ENCODE data around the gene SP8.

Gene SP8

GRCh38 chr7:20749906-20750305, 36.8 kb downstream of the SP8 start:
- no peak for DNase-seq (ENCODE audit: low spot score)

- no peak for DNase-seq (ENCODE audit: low spot score)
Observed at GRCh38 chr7:20748853-20749252, 37.8 kb downstream of the SP8 start.

GRCh38 chr7:20747001-20747400, 39.7 kb downstream of the SP8 start:
- DNase-seq (ENCODE audit: low spot score), result no peak

- DNase-seq (ENCODE audit: low spot score), result no peak
Observed at GRCh38 chr7:20745702-20746101, 41.0 kb downstream of the SP8 start.

- DNase-seq (ENCODE audit: low spot score), result no peak
Observed at GRCh38 chr7:20744954-20745446, 41.7 kb downstream of the SP8 start.

- no peak for DNase-seq (ENCODE audit: low spot score)
Observed at GRCh38 chr7:20742913-20743312, 43.8 kb downstream of the SP8 start.

- DNase-seq (ENCODE audit: low spot score), result no peak
Observed at GRCh38 chr7:20741801-20742200, 44.9 kb downstream of the SP8 start.

- DNase-seq (ENCODE audit: low spot score), result no peak
Observed at GRCh38 chr7:20738518-20739481, 47.9 kb downstream of the SP8 start.

- DNase-seq (ENCODE audit: low spot score), result no peak
Observed at GRCh38 chr7:20737840-20738448, 48.7 kb downstream of the SP8 start.

GRCh38 chr7:20735346-20736065, 51.2 kb downstream of the SP8 start:
- no peak for DNase-seq (ENCODE audit: low spot score)

Data from D341Med (cell line).